RWPE1 (cell line): ENCODE results near the gene TECPR2.
"Not testable (repeated sequence)": the region's sequence is repeated elsewhere in the genome, so short reads cannot be mapped to it uniquely, and the experiment has no call there.

Source experiments
- CTCF ChIA-PET: fragments of 350-600 bp; sonication (Branson Sonifier 250); formaldehyde crosslinking; extraction: SDS; loops from one replicate; lab custom pipeline; 2021; lab: Yijun Ruan, JAX
- POLR2A ChIA-PET: fragments of 400-600 bp; formaldehyde crosslinking; extraction: SDS; loops from one replicate; lab custom pipeline; 2020; ENCODE audit warnings: antibody characterized with exemption; ENCODE audit not compliant: low non-redundant PET; lab: Yijun Ruan, JAX
- DNase-seq: peaks from one replicate; pipeline ENCODE4 v3.0.0; 2012; ENCODE audit warnings: low spot score
- H3K27ac ChIP-seq: fragments of 450-650 bp; 2 replicates; pipeline ENCODE4 v1.5.1; 2017
- CTCF ChIP-seq: fragments of 450-650 bp; conservative IDR thresholded peaks from 2 replicates; pipeline ENCODE4 v1.5.1; 2017; ENCODE audit warnings: low read depth, mild to moderate bottlenecking

Gene TECPR2

GRCh38 chr14:102320671-102321455, 41.9 kb upstream of the TECPR2 start:
- peak overlapping the region; percentile 87 for H3K27ac ChIP-seq
- no peak for TF ChIP-seq CTCF
- ChIA-PET POLR2A (no interaction called here), CTCF (interaction anchor here (0.7 kb wide), 1 partner anchor 359 kb away, joined by 3 read pairs; no protein-coding TSS in a partner anchor)
- DNase-seq = no peak

GRCh38 chr14:102321456-102322422, 41.0 kb upstream of the TECPR2 start:
- peak overlapping the region; percentile 87 for H3K27ac ChIP-seq
- CTCF ChIA-PET = interaction anchor here (0.7 kb wide), 1 partner anchor 360 kb away, joined by 3 read pairs; no protein-coding TSS in a partner anchor
- no peak for DNase-seq
- TF ChIP-seq CTCF = no peak
- POLR2A ChIA-PET = no interaction called here

- TF ChIP-seq CTCF = peak; percentile 84
- ChIA-PET POLR2A (no interaction called here), CTCF (interaction anchor here (0.6 kb wide), 2 partner anchors 65 to 1206 kb away, joined by 3 read pairs; partner anchors contain the start of gene TRMT61A)
- H3K27ac ChIP-seq = peak overlapping the region; percentile 48
- peak; percentile 66 for DNase-seq
Measured at GRCh38 chr14:102323102-102323501, 39.6 kb upstream of the TECPR2 start.

- ChIA-PET POLR2A (no interaction called here), CTCF (interaction anchor here (0.6 kb wide), 1 partner anchor 34 kb away, joined by 3 read pairs; no protein-coding TSS in a partner anchor)
- TF ChIP-seq CTCF = no peak
- H3K27ac ChIP-seq = no peak overlapping the region
- DNase-seq = no peak
Measured at GRCh38 chr14:102325791-102326345, 36.9 kb upstream of the TECPR2 start.

GRCh38 chr14:102326583-102326982, 36.2 kb upstream of the TECPR2 start:
- no peak overlapping the region for H3K27ac ChIP-seq
- no peak for DNase-seq
- ChIA-PET POLR2A (no interaction called here), CTCF (no interaction called here)
- no peak for TF ChIP-seq CTCF

GRCh38 chr14:102329381-102329780, 33.4 kb upstream of the TECPR2 start:
- H3K27ac ChIP-seq, POLR2A ChIA-PET, CTCF ChIA-PET, DNase-seq: not testable (repeated sequence)
